GM21786 (cell line): ENCODE data around the gene MRFAP1.

Experiments used
- ATAC-seq: cut with Tn5 transposase; IDR thresholded peaks from one replicate; pipeline ENCODE4 v1.9.1; 2021; ENCODE audit not compliant: unreplicated experiment

Gene MRFAP1

DNA sequence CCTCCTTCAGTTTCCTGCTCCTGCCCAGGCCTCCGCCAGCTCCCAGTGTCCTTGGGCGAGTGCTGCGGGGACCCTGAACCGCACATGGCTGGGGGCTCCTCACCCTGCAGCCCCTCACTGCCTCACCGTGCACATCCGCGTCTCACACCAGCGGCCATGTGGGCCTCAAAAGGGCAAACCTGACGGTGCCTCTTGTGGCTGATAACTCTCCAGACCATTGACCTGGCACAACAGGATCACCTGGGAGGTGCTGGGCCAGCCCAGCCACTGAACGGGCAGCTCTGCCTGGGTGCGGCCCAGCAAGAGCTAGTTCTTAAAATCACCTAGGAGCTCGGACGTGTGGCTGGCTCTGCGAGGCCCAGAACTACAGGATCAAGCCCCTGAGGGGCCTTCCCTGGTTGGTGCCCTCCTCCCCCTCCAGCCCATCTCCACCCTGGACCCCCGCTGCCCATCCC, 49.0 kb downstream of the MRFAP1 start:
- no peak for ATAC-seq
